SHP77 treated with DMSO at 0.1 percent for 48 hours (cell line): Measurements from ENCODE around the gene CDK15.

ENCODE experiments used
- DNase-seq: peaks from one replicate; lab custom pipeline; 2025; lab: John Stamatoyannopoulos, UW

Gene CDK15

GRCh38 chr2:201866643-201867473 is 60.5 kb downstream of the CDK15 start:
- DNase-seq: no peak

GRCh38 chr2:201871471-201871870 is 65.1 kb downstream of the CDK15 start:
- DNase-seq: no peak

GRCh38 chr2:201872591-201872990 is 66.3 kb downstream of the CDK15 start:
- DNase-seq: no peak

- DNase-seq: no peak
Observed at GRCh38 chr2:201879996-201880395, 73.7 kb downstream of the CDK15 start.

GRCh38 chr2:201880579-201880978 is 74.2 kb downstream of the CDK15 start:
- DNase-seq: no peak

- DNase-seq: no peak
Observed at GRCh38 chr2:201880993-201881611, 74.8 kb downstream of the CDK15 start.

GRCh38 chr2:201881741-201882140 is 75.4 kb downstream of the CDK15 start:
- no peak for DNase-seq

- DNase-seq: no peak
Observed at GRCh38 chr2:201882353-201883090, 76.2 kb downstream of the CDK15 start.

- DNase-seq: no peak
Observed at GRCh38 chr2:201883606-201884369, 77.5 kb downstream of the CDK15 start.

GRCh38 chr2:201886504-201886903 is 80.2 kb downstream of the CDK15 start:
- DNase-seq: no peak

- DNase-seq: no peak
Observed at GRCh38 chr2:201887773-201888425, 81.6 kb downstream of the CDK15 start.

- DNase-seq: no peak
Observed at GRCh38 chr2:201888426-201888800, 82.1 kb downstream of the CDK15 start.

- DNase-seq: no peak
Observed at GRCh38 chr2:201890453-201890852, 84.1 kb downstream of the CDK15 start.

GRCh38 chr2:201891676-201892075 is 85.3 kb downstream of the CDK15 start:
- no peak for DNase-seq

- DNase-seq: no peak
Observed at GRCh38 chr2:201892516-201892915, 86.2 kb downstream of the CDK15 start.

- DNase-seq: no peak
Observed at GRCh38 chr2:201900362-201900761, 94.0 kb downstream of the CDK15 start.

GRCh38 chr2:201901786-201902185 is 95.4 kb downstream of the CDK15 start:
- no peak for DNase-seq

- no peak for DNase-seq
Observed at GRCh38 chr2:201904538-201905420, 98.4 kb downstream of the CDK15 start.

- DNase-seq: no peak
Observed at GRCh38 chr2:201906777-201907562, 100.6 kb downstream of the CDK15 start.

- DNase-seq: no peak
Observed at GRCh38 chr2:201907563-201907881, 101.2 kb downstream of the CDK15 start.
